ENCODE measurements around the gene KCNMB2. TPM values are rescaled to one million over a fixed set of nuclear protein-coding genes. Genes with fewer than 3 reads are reported as not detected.

KCNMB2 gene
- polyA plus RNA-seq, 3 donors: not detected

- H4K20me1 ChIP-seq (ENCODE audit: insufficient read depth, low read length): no peaks in the 10 kb centered on the region
- H3K4me1 Mint-ChIP-seq: no peaks in the 10 kb centered on the region
- TF ChIP-seq CTCF (IDR thresholded peaks at IDR 0.05): no peak
- H3K4me3 ChIP-seq (replicated peaks in 1 of 3; ENCODE audit: low read depth in 2 of 3, low read length in 3 of 3): no peak overlapping the region
- DNase-seq: no peak
- H3K27me3 ChIP-seq (ENCODE audit: control insufficient read depth in 2 of 2, insufficient read depth in 2 of 2, low read length in 2 of 2): no peaks in the 10 kb centered on the region
- no peak overlapping the region for H3K27ac ChIP-seq (ENCODE audit: low read depth in 1 of 2, low read length in 2 of 2)
- peaks cover 5 to 9% (median 7%) of the 10 kb centered on the region in 3 donors for H3K27me3 Mint-ChIP-seq (ENCODE audit: low read depth in 3 of 3)
- H3K9ac ChIP-seq (ENCODE audit: insufficient read depth, low read length, poor library complexity, severe bottlenecking): no peak overlapping the region
- no peaks in the 10 kb centered on the region for H3K4me1 ChIP-seq (ENCODE audit: control insufficient read depth in 1 of 2, insufficient read depth in 2 of 2, low read length in 2 of 2)
- H2AFZ ChIP-seq (ENCODE audit: insufficient read depth, low read depth, low read length, poor library complexity, severe bottlenecking): no peak overlapping the region
- no peaks in the 10 kb centered on the region for H3K36me3 Mint-ChIP-seq
- no peak overlapping the region for H3K4me2 ChIP-seq (replicated peaks; ENCODE audit: extremely low read depth, low read length, poor library complexity, severe bottlenecking)
- no peaks in the 10 kb centered on the region for H3K9me3 ChIP-seq (replicated peaks in 1 of 2; ENCODE audit: control insufficient read depth in 1 of 2, insufficient read depth in 1 of 2, low read length in 2 of 2)
- H3K4me3 Mint-ChIP-seq: no peak overlapping the region
- intact Hi-C loops (cut with micrococcal nuclease): no loop called here
- no peaks in the 10 kb centered on the region for H3K79me2 ChIP-seq (ENCODE audit: insufficient read depth, low read length)
- H3K27ac Mint-ChIP-seq: no peak overlapping the region
- no peaks in the 10 kb centered on the region for H3K36me3 ChIP-seq (replicated peaks in 1 of 2; ENCODE audit: control insufficient read depth in 1 of 2, insufficient read depth in 2 of 2, low read length in 2 of 2)
- peaks cover 0 to 5% (median 0%) of the 10 kb centered on the region in 7 donors for H3K9me3 Mint-ChIP-seq
Measured at GRCh38 chr3:178529606-178530225, 6.5 kb upstream of the KCNMB2 start.

GRCh38 chr3:178532476-178532875, 3.8 kb upstream of the KCNMB2 start:
- no peak overlapping the region for H3K27ac ChIP-seq (ENCODE audit: low read depth in 1 of 2, low read length in 2 of 2)
- Mint-ChIP-seq H3K4me1 (peaks cover 6% of the 10 kb centered on the region), H3K4me3 (no peak overlapping the region), H3K27ac (no peak overlapping the region), H3K27me3 (ENCODE audit: low read depth in 3 of 3) (peaks cover 17 to 22% (median 19%) of the 10 kb centered on the region in 3 donors), H3K36me3 (no peaks in the 10 kb centered on the region), H3K9me3 (peaks cover 0 to 5% (median 0%) of the 10 kb centered on the region in 7 donors)
- no peaks in the 10 kb centered on the region for H3K79me2 ChIP-seq (ENCODE audit: insufficient read depth, low read length)
- WGBS (ENCODE audit: insufficient coverage): no CpG with 5 or more reads among the region's 2 CpGs
- H3K4me3 ChIP-seq (replicated peaks in 1 of 3; ENCODE audit: low read depth in 2 of 3, low read length in 3 of 3): no peak overlapping the region
- no peaks in the 10 kb centered on the region for H4K20me1 ChIP-seq (ENCODE audit: insufficient read depth, low read length)
- H3K9me3 ChIP-seq (replicated peaks in 1 of 2; ENCODE audit: control insufficient read depth in 1 of 2, insufficient read depth in 1 of 2, low read length in 2 of 2): no peaks in the 10 kb centered on the region
- H3K9ac ChIP-seq (ENCODE audit: insufficient read depth, low read length, poor library complexity, severe bottlenecking): no peak overlapping the region
- no peaks in the 10 kb centered on the region for H3K36me3 ChIP-seq (replicated peaks in 1 of 2; ENCODE audit: control insufficient read depth in 1 of 2, insufficient read depth in 2 of 2, low read length in 2 of 2)
- H2AFZ ChIP-seq (ENCODE audit: insufficient read depth, low read depth, low read length, poor library complexity, severe bottlenecking): no peak overlapping the region
- no peak overlapping the region for H3K4me2 ChIP-seq (replicated peaks; ENCODE audit: extremely low read depth, low read length, poor library complexity, severe bottlenecking)
- intact Hi-C loops (cut with micrococcal nuclease): no loop called here
- peaks cover 2 to 6% of the 10 kb centered on the region in 2 donors for H3K27me3 ChIP-seq (ENCODE audit: control insufficient read depth in 2 of 2, insufficient read depth in 2 of 2, low read length in 2 of 2)
- TF ChIP-seq CTCF (IDR thresholded peaks at IDR 0.05): no peak
- no peak for DNase-seq
- no peaks in the 10 kb centered on the region for H3K4me1 ChIP-seq (ENCODE audit: control insufficient read depth in 1 of 2, insufficient read depth in 2 of 2, low read length in 2 of 2)
